UCSD-AML1 (cell line): ENCODE data around the gene LRRC10.
A peak's percentile ranks its signal among the peaks of the same experiment; 100 is the strongest.

Source experiments
- DNase-seq: peaks from one replicate; lab custom pipeline; 2025; ENCODE audit not compliant: unreplicated experiment; lab: John Stamatoyannopoulos, UW

Gene LRRC10

GRCh38 chr12:69610729-69611128, at the start of gene LRRC10:
TSS of gene LRRC10 (minus strand) at chr12:69610907. CDS start at chr12:69610838, 69 bp downstream.
- no peak for DNase-seq

GRCh38 chr12:69660164-69660863, 49.6 kb upstream of the LRRC10 start:
- no peak for DNase-seq

- DNase-seq: no peak
These were observed 47.5 kb upstream of the LRRC10 start for GRCh38 chr12:69658203-69658602.

- DNase-seq: no peak
These were observed 46.9 kb upstream of the LRRC10 start for GRCh38 chr12:69657376-69658137.

- DNase-seq: no peak
These were observed 45.1 kb upstream of the LRRC10 start for GRCh38 chr12:69655616-69656340.

- no peak for DNase-seq
These were observed 43.0 kb upstream of the LRRC10 start for GRCh38 chr12:69653703-69654102.

- no peak for DNase-seq
These were observed 41.2 kb upstream of the LRRC10 start for GRCh38 chr12:69651922-69652321.

GRCh38 chr12:69649529-69649928, 38.8 kb upstream of the LRRC10 start:
- DNase-seq: no peak

- DNase-seq: no peak
These were observed 37.8 kb upstream of the LRRC10 start for GRCh38 chr12:69648476-69648875.

- no peak for DNase-seq
These were observed 36.5 kb upstream of the LRRC10 start for GRCh38 chr12:69647178-69647577.

- no peak for DNase-seq
These were observed 34.3 kb upstream of the LRRC10 start for GRCh38 chr12:69645031-69645430.

GRCh38 chr12:69644511-69644910, 33.8 kb upstream of the LRRC10 start:
- no peak for DNase-seq

- DNase-seq: no peak
These were observed 31.8 kb upstream of the LRRC10 start for GRCh38 chr12:69642531-69642930.

GRCh38 chr12:69641546-69641945, 30.8 kb upstream of the LRRC10 start:
- DNase-seq: no peak

GRCh38 chr12:69639400-69640016, 28.8 kb upstream of the LRRC10 start:
- DNase-seq: peak; percentile 66

- DNase-seq: no peak
These were observed 22.4 kb upstream of the LRRC10 start for GRCh38 chr12:69633061-69633460.

GRCh38 chr12:69630191-69630590, 19.5 kb upstream of the LRRC10 start:
- DNase-seq: no peak

- no peak for DNase-seq
These were observed 16.8 kb upstream of the LRRC10 start for GRCh38 chr12:69627501-69627900.

GRCh38 chr12:69623970-69624369, 13.3 kb upstream of the LRRC10 start:
- no peak for DNase-seq

GRCh38 chr12:69621551-69621950, 10.8 kb upstream of the LRRC10 start:
- DNase-seq: no peak

- DNase-seq: no peak
These were observed 10.2 kb upstream of the LRRC10 start for GRCh38 chr12:69620921-69621320.
